ENCODE data around the gene CD300LF.

DNA sequence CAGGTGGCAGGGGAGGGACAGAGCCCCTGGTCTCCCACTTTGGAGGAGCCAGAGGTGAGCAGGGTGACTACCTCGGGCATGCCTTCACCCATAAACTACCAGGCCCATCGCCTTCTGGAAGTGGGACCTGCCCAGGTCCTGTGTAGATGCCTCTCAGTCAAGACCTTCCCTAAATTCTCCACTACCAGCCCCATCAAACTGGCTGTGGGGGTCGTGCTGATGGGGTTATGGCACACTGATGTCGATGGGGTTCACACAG lies 18.6 kb upstream of the CD300LF start:
- TF ChIP-seq, protein P1, sequence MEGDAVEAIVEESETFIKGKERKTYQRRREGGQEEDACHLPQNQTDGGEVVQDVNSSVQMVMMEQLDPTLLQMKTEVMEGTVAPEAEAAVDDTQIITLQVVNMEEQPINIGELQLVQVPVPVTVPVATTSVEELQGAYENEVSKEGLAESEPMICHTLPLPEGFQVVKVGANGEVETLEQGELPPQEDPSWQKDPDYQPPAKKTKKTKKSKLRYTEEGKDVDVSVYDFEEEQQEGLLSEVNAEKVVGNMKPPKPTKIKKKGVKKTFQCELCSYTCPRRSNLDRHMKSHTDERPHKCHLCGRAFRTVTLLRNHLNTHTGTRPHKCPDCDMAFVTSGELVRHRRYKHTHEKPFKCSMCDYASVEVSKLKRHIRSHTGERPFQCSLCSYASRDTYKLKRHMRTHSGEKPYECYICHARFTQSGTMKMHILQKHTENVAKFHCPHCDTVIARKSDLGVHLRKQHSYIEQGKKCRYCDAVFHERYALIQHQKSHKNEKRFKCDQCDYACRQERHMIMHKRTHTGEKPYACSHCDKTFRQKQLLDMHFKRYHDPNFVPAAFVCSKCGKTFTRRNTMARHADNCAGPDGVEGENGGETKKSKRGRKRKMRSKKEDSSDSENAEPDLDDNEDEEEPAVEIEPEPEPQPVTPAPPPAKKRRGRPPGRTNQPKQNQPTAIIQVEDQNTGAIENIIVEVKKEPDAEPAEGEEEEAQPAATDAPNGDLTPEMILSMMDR (IDR thresholded peaks at IDR 0.05) = no peak
- TF ChIP-seq POLR2A (IDR thresholded peaks at IDR 0.05) = no peak
